ENCODE results near the gene WFDC2. TPM values are rescaled to one million over a fixed set of nuclear protein-coding genes. Genes with fewer than 3 reads are reported as not detected.

WFDC2 gene
- total and polyA plus RNA-seq, 10 of the 15 experiments (the other 5 are each of a cell fraction or from before 2014, with no cell fraction given): 0.13 TPM; not detected in 9

- CTCF ChIA-PET: no interaction called here
Observed at GRCh38 chr20:45509091-45509490, 39.5 kb downstream of the WFDC2 start.

More at GRCh38 chr20:45509091-45509490, 39.5 kb downstream of the WFDC2 start:
- Histone ChIP-seq H3K4me3 (no peak overlapping the region), H3K9ac (ENCODE audit: control insufficient read depth, insufficient read depth, low read length) (no peak overlapping the region), H3K79me2 (ENCODE audit: control insufficient read depth, insufficient read depth, low read length) (no peaks in the 10 kb centered on the region), H3K4me2 (ENCODE audit: control insufficient read depth, insufficient read depth) (no peak overlapping the region), H3K9me3 (replicated peaks; ENCODE audit: control insufficient read depth, insufficient read depth, low read length) (no peaks in the 10 kb centered on the region; the same call in 2 of the 3 replicates), H2AFZ (ENCODE audit: control insufficient read depth, low read depth, low read length) (no peak overlapping the region), H3K27me3 (replicated peaks in 1 of 2; ENCODE audit: control insufficient read depth in 2 of 2, insufficient read depth in 2 of 2, low read length in 1 of 2) (peaks cover 0 to under 1% of the 10 kb centered on the region in 2 experiments; a peak in 1 of 4 replicates), H3K4me1 (ENCODE audit: control insufficient read depth, insufficient read depth, low read length) (peaks cover 5% of the 10 kb centered on the region), H3K27ac (ENCODE audit: control insufficient read depth, insufficient read depth) (no peak overlapping the region), H3K36me3 (ENCODE audit: control insufficient read depth in 2 of 2, insufficient read depth in 2 of 2, low read length in 1 of 2) (no peaks in the 10 kb centered on the region), H4K20me1 (ENCODE audit: control insufficient read depth, insufficient read depth) (no peaks in the 10 kb centered on the region)
- TF ChIP-seq ZNF24 (IDR thresholded peaks at IDR 0.05) (no peak), ZNF384 (IDR thresholded peaks at IDR 0.05; ENCODE audit: borderline replicate concordance, low read depth, low read length) (no peak), SKIL (IDR thresholded peaks at IDR 0.05; ENCODE audit: low read depth, poor library complexity, severe bottlenecking) (no peak), HDGF (IDR thresholded peaks at IDR 0.05) (no peak), E2F4 (IDR thresholded peaks at IDR 0.05; ENCODE audit: low read depth, low read length) (no peak), ZBED1 (IDR thresholded peaks at IDR 0.05; ENCODE audit: borderline replicate concordance) (no peak), PKNOX1 (IDR thresholded peaks at IDR 0.05) (no peak), NR2F1 (conservative IDR thresholded peaks at IDR 0.05) (no peak), USF2 (IDR thresholded peaks at IDR 0.05; ENCODE audit: borderline replicate concordance, low read depth, low read length) (no peak), CREM (IDR thresholded peaks at IDR 0.05; ENCODE audit: low read depth) (no peak), MTA3 (IDR thresholded peaks at IDR 0.05; ENCODE audit: borderline replicate concordance, low read length) (no peak), ZNF274 (IDR thresholded peaks at IDR 0.05; ENCODE audit: insufficient read depth, insufficient read length) (no peak), RBBP5 (conservative IDR thresholded peaks at IDR 0.05) (no peak)
- ATAC-seq (no peak), DNase-seq (ENCODE audit: low read depth, low spot score) (no peak), FAIRE-seq (no peak)
- whole genome bisulfite sequencing (ENCODE audit: insufficient coverage, insufficient replicate concordance, low lambda C conversion rate, missing lambda C conversion rate): 11% methylated on average over 4 of the region's 4 CpGs
- intact Hi-C loops (cut with micrococcal nuclease; ENCODE audit: unreplicated experiment): no loop called here
- ChIA-PET SMC1A (ENCODE audit: uncharacterized antibody, unreplicated experiment) (no interaction called here), POLR2A (no interaction called here), RAD21 (ENCODE audit: unreplicated experiment) (no interaction called here)
- BruUV-seq (replicated peaks): no TSS peak
- in situ Hi-C loops (cut with MboI): no loop called here
